ENCODE measurements around the gene RELN.

GRCh38 chr7:104011829-104012228 is 22.4 kb upstream of the RELN start:
- TF ChIP-seq CTCF (IDR thresholded peaks at IDR 0.05) (no peak), POLR2A (IDR thresholded peaks at IDR 0.05) (no peak)

All from heart left ventricle (tissue), 13 donors.